Stimulated activated CD4-positive, alpha-beta T cell treated with anti-CD3 and anti-CD28 coated beads, Interleukin-1b, Interleukin-23, amount 100 ng/mL, for 48 hours (primary cell): ENCODE data around the gene ZIC5.

Experiments
- DNase-seq: peaks from one replicate; pipeline ENCODE4 v3.0.0-alpha.2; 2020

Gene ZIC5

DNA sequence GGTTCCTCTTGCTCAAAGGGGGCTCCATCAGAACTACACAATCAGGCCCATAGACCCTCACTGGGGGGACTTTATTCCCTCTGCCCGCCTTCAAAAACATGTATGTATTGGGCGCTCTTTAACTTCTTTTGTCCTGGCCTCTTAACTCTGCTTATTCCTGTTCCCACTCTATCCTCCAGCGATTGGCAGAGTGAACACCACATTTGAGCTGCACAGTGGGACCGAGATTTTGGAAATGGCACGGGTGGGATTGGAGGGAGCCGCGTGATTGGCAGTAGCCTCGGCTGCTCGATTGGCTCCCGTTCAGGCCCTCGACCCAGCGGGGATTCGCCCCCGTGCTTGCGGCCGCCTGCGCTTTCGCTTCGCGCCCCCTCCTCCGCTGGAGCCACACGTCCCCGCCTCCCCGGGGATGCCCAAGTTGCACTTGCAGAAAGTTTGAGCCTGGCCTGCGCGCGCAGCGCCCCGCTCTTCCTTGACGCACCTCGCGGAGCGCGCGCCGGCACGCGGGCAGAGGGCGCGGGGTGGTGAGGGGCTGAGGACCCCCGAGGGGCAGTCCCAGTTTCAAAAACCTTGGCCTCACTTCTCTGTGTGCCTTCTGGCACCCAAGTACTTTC, at the start of gene ZIC5:
TSS of gene ZIC5 (minus strand) at position 192 of the 614 bp plus-strand sequence. CDS start at position 28, 164 bp downstream.
- no peak for DNase-seq

GRCh38 chr13:100019780-100020356, 48.3 kb upstream of the ZIC5 start:
- no peak for DNase-seq

DNA sequence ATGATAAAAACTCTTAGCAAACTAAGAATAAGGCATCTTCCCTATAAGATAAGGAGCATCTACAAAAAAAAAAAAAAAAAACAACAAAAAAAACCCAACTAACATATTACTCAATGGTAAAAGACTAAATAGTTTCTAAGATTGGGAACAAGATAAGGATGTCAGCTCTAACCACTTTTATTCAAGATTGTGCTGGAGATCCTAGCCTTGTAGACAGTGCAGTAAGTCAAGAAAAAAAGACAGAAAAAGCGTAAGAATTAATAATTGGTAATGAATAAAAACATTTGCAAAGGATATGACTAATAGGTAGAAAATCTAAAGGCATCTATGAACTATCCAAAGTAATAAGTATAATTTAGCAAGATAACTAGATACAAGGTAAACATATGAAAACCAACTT, 43.1 kb upstream of the ZIC5 start:
- no peak for DNase-seq

DNA sequence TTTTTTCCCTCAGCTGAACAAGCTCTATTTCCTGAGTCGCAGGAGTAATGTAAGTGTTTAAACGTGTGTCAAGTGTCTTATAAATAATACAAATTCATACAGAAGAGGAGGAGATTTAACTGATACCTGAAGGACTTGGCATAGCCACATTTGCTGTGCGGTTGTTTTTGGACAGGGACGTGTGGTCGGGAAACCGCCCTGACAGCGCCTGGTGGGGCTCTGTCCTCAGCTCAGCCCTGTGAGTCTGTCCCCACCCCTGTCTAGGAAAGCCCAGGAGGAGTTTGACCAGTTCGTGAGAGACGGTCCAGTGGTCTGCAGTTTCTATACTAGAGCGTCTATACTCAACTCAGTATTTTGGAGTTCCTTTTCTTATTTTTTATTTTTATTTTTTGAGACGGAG, 26.7 kb upstream of the ZIC5 start:
- no peak for DNase-seq

DNA sequence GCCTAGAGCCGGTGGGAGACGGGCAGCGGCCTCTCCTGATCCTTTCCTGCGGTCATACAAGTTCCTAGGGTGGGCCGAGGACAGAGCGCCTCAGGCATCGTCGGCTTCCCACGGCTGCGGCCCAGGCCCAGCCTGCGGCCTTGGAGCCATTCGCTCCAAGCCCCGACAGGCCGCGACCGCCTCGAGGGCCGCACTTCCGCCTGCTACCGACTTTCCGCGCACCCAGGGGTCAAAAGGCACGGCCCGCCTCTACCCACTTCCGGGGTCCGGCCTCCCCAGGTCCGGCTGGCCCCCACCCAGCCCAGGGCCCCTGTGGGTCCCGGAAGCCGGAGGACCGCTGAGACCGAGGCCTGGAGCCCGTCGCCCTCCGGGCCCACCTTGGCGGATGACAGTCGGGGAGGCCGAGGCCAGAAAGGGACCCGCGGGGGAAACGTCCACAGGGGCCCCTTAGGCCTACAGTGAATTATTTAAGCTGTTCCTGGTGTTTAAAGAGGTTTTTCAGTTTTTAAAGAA, 26.2 kb upstream of the ZIC5 start:
- no peak for DNase-seq

GRCh38 chr13:99996381-99996973, 24.9 kb upstream of the ZIC5 start:
- DNase-seq, result no peak

DNA sequence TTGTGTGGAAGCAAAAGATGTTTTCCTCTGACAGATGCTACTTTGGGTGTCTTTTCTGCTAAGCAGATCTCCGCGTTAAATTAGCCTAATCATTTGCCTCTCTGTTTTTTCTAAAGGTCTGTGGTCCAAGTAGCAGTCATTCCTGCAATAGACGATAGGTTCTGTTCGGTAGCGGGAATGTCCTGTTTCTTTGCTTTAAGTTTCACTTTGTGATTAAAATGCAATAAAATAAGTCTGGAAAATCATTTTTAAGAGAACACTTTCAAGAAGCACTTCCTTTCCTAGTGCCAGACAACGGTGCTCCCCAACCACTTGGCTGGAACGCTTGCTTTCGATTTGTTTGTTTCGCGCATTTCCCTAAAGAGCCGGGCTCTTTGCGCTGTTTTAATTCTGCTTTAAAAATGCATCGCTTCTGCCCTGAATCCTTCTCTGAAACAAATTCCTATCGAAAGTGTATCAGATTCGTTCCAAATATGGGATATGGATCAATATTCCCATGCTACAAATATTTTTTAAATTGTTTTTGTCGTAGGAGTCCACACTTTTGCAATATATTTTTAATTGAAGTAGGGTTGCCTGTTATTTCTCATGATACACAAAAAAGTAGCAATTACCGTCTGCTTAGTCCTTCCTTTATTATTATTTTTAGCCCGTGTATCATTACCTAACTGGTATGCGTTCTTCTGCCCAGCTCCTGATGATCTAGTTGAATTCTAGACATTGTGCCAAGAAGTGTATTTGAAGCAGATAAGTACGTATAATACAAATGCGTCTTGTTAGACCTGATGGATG, 24.2 kb upstream of the ZIC5 start:
- no peak for DNase-seq

DNA sequence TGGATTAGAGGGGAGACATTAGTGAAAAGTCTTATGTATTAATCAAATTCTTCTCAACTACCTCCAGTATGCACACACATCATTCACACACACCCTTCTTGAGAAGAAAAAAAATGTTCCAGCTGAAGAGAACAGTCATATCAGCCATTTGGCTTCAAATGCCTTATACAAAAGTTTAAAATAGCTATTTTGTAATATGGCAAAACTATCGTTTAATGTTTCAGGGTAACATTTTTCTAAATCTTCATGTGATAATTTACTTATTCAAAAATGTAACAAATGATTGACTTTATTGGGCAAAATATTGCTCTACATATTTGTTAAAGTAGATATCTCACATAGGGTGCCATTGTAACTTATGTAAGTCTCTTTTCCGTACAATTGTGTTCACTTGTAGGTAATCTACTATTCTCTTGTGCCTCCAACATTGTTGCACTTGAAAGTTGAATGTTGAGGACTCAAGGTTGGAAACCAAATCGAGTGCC, 23.6 kb upstream of the ZIC5 start:
- DNase-seq, result no peak

- DNase-seq, result no peak
Observed at GRCh38 chr13:99994638-99995020, 23.1 kb upstream of the ZIC5 start.

DNA sequence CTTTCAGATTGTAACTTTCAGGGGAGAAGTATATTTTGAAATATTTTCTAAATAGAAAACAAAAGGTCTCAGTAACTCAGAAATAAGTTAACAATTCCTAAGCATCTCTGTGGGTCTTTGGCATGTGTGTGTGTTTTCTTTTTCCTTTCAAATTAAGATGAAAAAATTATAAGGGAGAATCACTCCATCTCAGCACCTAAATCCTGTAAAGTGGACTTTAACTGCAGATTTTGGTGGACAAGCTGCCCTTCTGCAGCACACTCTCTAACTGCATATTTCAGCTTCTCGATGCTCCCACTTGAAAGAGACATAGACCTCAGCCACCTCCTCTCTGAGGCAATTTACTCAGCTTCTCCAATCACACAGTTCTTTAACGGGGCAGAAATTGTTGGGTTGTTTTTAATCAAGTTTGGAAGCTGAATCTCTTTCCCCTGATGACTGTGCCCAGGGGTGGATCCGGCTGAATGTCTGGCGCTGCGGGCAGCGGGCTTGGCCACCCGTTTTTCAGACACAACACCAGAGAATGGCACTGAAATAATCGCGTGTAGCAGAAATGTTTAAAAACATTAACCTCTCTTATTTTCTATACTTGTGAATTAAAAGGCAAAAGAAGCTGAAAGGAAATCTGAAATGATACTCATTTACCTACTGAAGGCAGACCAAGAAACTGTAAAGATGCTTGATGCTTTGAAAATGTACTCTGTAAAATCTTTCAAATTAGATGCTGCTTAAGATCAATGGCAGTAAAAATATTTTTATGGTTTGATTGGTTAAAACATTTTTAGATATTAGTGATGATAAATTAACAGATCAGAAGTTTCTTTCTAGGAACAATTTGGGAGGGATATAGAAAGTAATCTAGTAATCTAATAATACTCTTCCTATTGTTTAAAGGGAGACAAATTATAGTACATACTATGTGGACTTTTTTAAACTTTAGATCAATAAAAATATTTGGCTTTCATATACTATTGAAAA, 22.4 kb upstream of the ZIC5 start:
- DNase-seq, result no peak

GRCh38 chr13:99992949-99993351, 21.4 kb upstream of the ZIC5 start:
- no peak for DNase-seq

- DNase-seq, result no peak
Observed at GRCh38 chr13:99991828-99992775, 20.5 kb upstream of the ZIC5 start.

DNA sequence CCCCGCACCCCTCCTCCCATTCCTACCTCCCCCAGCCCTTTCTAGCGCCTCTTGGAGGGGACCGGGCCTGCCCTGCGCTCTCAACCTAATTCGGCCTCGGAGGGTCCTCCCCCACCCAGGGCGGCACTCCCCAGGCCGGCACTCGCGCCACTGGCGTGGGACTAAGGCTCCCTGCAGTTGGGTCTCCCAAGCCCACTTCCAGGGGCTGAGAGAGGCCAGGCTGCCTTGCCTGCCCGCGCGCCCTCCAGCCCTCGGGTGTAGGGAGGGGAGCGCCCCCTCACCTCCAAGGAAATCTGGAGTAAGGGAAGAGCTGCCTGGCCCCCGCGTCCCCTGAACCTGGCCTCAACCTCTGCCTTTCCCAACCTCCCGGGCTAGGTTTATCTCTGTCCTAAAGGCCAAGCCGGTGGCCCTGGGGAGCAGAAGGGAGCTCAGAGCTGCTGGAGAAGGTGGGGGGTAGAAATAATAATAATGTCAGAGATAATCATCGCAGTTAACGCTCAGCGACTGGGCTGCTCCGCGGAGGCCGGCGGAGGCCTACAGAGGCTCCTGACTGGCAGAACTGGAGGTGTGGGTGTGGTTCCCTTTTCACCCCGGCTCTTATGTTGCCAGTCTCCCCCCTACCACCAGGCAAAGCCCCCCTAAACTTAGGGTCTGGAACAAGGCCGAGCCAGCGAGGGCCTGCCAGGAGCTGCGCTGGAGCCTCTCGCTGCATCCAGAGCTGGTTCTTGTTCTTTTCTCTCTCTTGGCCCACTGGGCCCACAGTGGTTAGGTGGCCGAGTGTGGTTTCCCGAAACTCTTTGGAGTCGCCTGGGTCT, 19.7 kb upstream of the ZIC5 start:
- DNase-seq, result no peak

- DNase-seq, result no peak
Observed at GRCh38 chr13:99990126-99990977, 18.8 kb upstream of the ZIC5 start.

GRCh38 chr13:99989276-99990125, 17.9 kb upstream of the ZIC5 start:
- no peak for DNase-seq

DNA sequence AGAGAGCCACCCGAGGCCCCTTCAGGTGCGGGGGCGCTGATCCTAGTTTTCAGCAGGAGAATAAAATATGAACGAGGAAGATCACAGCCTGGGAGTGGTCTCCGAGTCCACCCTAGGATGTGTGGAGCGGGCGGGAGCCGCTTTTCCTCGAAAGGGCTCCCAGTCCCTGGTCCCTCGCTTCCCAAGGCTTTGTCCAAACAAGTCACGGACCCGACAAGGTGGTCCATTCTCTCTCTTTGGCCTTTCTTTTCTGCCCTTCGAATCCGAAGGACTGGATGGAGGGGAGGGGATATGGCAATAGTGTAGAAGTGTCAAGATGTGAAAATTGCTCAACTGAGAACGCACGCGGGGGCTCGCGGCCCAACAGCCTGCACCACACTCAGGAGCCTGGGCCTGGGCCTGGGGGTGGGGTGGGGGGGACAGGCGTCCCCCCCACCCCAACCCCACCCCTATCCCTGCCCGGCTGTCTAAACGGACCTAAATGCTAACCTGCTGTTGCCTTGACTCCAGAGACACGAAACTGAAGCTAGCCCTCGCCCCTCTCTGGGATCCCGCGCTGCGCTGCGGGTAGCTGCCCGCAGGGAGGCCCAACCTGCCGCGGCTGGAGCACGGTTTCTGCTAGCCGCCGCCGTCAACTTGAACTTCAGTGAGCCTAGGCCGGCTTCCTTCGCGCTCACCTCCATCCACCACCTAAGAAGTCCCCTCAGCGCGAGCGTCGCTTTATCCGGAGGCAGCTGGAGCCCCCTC, 17.1 kb upstream of the ZIC5 start:
- DNase-seq, result no peak
